PFSK-1 (cell line): ENCODE results near the gene PCDHGA1.

Experiments
- FOXP2 ChIP-seq: optimal IDR thresholded peaks from 2 replicates; pipeline ENCODE3; 2011; ENCODE audit warnings: borderline replicate concordance, control low read depth, inconsistent platforms; ENCODE audit not compliant: insufficient read depth; ENCODE audit errors: extremely low read length, extremely low read depth
- POLR2AphosphoS5 ChIP-seq: IDR thresholded peaks from 2 replicates; pipeline ENCODE4 v1.6.1; 2012; ENCODE audit warnings: low read depth, mild to moderate bottlenecking, control low read depth, low read length, moderate library complexity
- REST ChIP-seq, 2 experiments: IDR thresholded peaks; 2 replicates each; pipeline versions ENCODE4 v1.6.1 to v1.8.0; 2011 to 2012; ENCODE audit warnings: low read depth in 2 of 2, low read length in 2 of 2, control low read depth in 1 of 2, inconsistent platforms in 1 of 2, mild to moderate bottlenecking in 1 of 2, moderate library complexity in 1 of 2; ENCODE audit not compliant: insufficient read depth in 1 of 2
- SIN3A ChIP-seq: IDR thresholded peaks from 2 replicates; pipeline ENCODE4 v1.6.1; 2012; ENCODE audit warnings: mild to moderate bottlenecking, low read length, moderate library complexity, borderline replicate concordance; ENCODE audit not compliant: insufficient read depth
- TAF1 ChIP-seq: IDR thresholded peaks from 2 replicates; pipeline ENCODE4 v1.6.1; 2012; ENCODE audit warnings: low read length, control low read depth, borderline replicate concordance; ENCODE audit not compliant: insufficient read depth

Gene PCDHGA1

GRCh38 chr5:141326088-141326854, 4.0 kb upstream of the PCDHGA1 start:
- TF ChIP-seq FOXP2, result no peak
- TF ChIP-seq POLR2AphosphoS5, result peak; percentile 84
- peak; percentile 26; the same call in 1 of the 2 replicates for TF ChIP-seq TAF1
- TF ChIP-seq REST (IDR thresholded peaks at IDR 0.05; ENCODE audit: insufficient read depth in 1 of 2, low read depth in 2 of 2, low read length in 2 of 2), result no peak

- TF ChIP-seq FOXP2 (no peak), REST (IDR thresholded peaks at IDR 0.05; ENCODE audit: insufficient read depth in 1 of 2, low read depth in 2 of 2, low read length in 2 of 2) (no peak)
These were observed 2.1 kb upstream of the PCDHGA1 start for GRCh38 chr5:141328231-141328630.

- no peak for TF ChIP-seq TAF1
- TF ChIP-seq REST (IDR thresholded peaks at IDR 0.05; ENCODE audit: insufficient read depth in 1 of 2, low read depth in 2 of 2, low read length in 2 of 2), result no peak
- TF ChIP-seq FOXP2, result no peak
- TF ChIP-seq POLR2AphosphoS5, result no peak
These were observed 8.4 kb downstream of the PCDHGA1 start, which contains the start of gene PCDHGA2 for GRCh38 chr5:141338538-141339306. Gene PCDHGA2 (plus strand): TSS chr5:141338760.

- TF ChIP-seq TAF1 (no peak), FOXP2 (no peak), REST (IDR thresholded peaks at IDR 0.05; ENCODE audit: insufficient read depth in 1 of 2, low read depth in 2 of 2, low read length in 2 of 2) (no peak), POLR2AphosphoS5 (no peak), SIN3A (no peak)
These were observed 12.5 kb downstream of the PCDHGA1 start for GRCh38 chr5:141342773-141343172.
